Adipocyte (in vitro differentiated cells): ENCODE results near the gene SOD2.

Experiments used
- DNase-seq: peaks from one replicate; pipeline ENCODE4 v3.0.0-alpha.2; 2015; ENCODE audit warnings: low read depth
- H3K27me3 ChIP-seq: replicated peaks from 2 replicates; pipeline ENCODE4 v1.7.0; 2013; ENCODE audit warnings: mild to moderate bottlenecking, low read length, moderate library complexity; ENCODE audit not compliant: control insufficient read depth, insufficient read depth
- H3K36me3 ChIP-seq: 2 replicates; pipeline ENCODE4 v1.7.0; 2013; ENCODE audit warnings: low read length, mild to moderate bottlenecking, moderate library complexity; ENCODE audit not compliant: control insufficient read depth, insufficient read depth, severe bottlenecking
- H3K4me1 ChIP-seq: 2 replicates; pipeline ENCODE4 v1.7.0; 2013; ENCODE audit warnings: mild to moderate bottlenecking, low read length, moderate library complexity; ENCODE audit not compliant: control insufficient read depth, insufficient read depth
- H3K4me3 ChIP-seq: 2 replicates; pipeline ENCODE4 v1.7.0; 2013; ENCODE audit warnings: mild to moderate bottlenecking, low read length, moderate library complexity
- H3K9ac ChIP-seq: 2 replicates; pipeline ENCODE4 v1.7.0; 2013; ENCODE audit warnings: mild to moderate bottlenecking, low read length, moderate library complexity
- H3K9me3 ChIP-seq: 2 replicates; pipeline ENCODE4 v1.7.0; 2013; ENCODE audit warnings: mild to moderate bottlenecking, low read length, moderate library complexity; ENCODE audit not compliant: control insufficient read depth

The SOD2 gene

GRCh38 chr6:159655409-159655988 lies 37.5 kb downstream of the SOD2 start:
- Histone ChIP-seq H3K9me3 (no peaks in the 10 kb centered on the region), H3K4me3 (no peak overlapping the region), H3K4me1 (peaks cover 9% of the 10 kb centered on the region), H3K27me3 (no peaks in the 10 kb centered on the region), H3K36me3 (peaks cover 7% of the 10 kb centered on the region), H3K9ac (no peak overlapping the region)
- no peak for DNase-seq

DNA sequence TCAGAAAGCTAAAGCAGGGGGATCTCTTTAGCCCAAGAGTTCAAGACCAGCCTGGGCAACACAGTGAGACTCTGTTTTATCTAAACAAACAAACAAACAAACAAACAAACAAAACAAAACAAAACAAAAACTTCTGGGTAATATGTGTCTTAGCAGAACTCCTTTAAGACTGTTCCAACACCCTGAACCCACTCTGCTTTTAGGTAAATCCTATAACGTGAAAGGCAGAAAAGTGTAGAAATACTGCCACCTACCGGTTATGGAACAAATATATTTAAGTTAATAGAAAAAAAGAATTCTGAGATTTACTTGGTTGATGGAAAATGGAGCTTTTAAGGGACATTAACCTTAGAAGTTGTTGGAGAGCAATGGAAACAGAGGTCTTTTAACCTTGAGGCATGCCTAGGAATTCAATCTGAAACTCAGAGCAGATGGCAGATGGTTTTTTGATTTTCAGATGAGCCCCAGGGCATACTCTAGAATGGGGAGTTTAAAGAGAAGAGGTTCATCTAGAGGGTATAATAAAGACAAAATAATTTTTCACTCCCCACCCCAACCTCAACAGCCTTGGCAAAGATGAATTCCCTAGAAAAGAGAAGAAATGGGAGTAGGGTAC lies 38.5 kb downstream of the SOD2 start:
- no peak overlapping the region for H3K9ac ChIP-seq
- H3K27me3 ChIP-seq = no peaks in the 10 kb centered on the region
- peaks cover 9% of the 10 kb centered on the region for H3K4me1 ChIP-seq
- peaks cover 11% of the 10 kb centered on the region for H3K36me3 ChIP-seq
- H3K4me3 ChIP-seq = no peak overlapping the region
- H3K9me3 ChIP-seq = no peaks in the 10 kb centered on the region
- DNase-seq = peak; percentile 91

- H3K4me3 ChIP-seq = no peak overlapping the region
- H3K4me1 ChIP-seq = peaks cover 19% of the 10 kb centered on the region
- DNase-seq = no peak
- no peaks in the 10 kb centered on the region for H3K9me3 ChIP-seq
- peaks cover 4% of the 10 kb centered on the region for H3K36me3 ChIP-seq
- no peak overlapping the region for H3K9ac ChIP-seq
- no peaks in the 10 kb centered on the region for H3K27me3 ChIP-seq
Measured at GRCh38 chr6:159650314-159650713, 42.7 kb downstream of the SOD2 start.

- no peak for DNase-seq
- no peaks in the 10 kb centered on the region for H3K27me3 ChIP-seq
- no peak overlapping the region for H3K9ac ChIP-seq
- no peaks in the 10 kb centered on the region for H3K9me3 ChIP-seq
- peaks cover 13% of the 10 kb centered on the region for H3K4me1 ChIP-seq
- H3K4me3 ChIP-seq = no peak overlapping the region
- H3K36me3 ChIP-seq = peaks cover 4% of the 10 kb centered on the region
Measured at GRCh38 chr6:159649441-159649840, 43.6 kb downstream of the SOD2 start.

DNA sequence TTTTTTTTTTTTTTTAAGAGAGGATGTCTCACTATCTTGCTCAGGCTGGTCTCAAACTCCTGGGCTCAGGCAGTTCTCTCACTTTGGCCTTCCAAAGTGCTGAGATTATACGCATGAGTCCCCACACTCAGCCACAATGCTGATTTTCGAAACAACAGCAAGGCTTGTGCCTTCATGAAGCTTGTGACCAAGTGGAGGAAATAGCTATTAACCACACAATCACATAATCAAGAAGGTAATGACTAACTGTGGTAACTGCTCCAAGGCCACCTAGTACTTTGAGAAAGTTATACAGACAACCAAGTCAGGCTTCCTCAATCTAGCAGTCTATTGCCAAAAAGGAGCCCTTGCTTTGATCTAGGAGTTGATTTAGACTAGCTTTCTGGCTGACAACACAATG lies 46.3 kb downstream of the SOD2 start:
- Histone ChIP-seq H3K36me3 (peaks cover 13% of the 10 kb centered on the region), H3K9ac (no peak overlapping the region), H3K27me3 (no peaks in the 10 kb centered on the region), H3K9me3 (no peaks in the 10 kb centered on the region), H3K4me3 (no peak overlapping the region), H3K4me1 (peaks cover 18% of the 10 kb centered on the region)
- DNase-seq = no peak

- H3K36me3 ChIP-seq = peaks cover 13% of the 10 kb centered on the region
- no peak overlapping the region for H3K4me3 ChIP-seq
- H3K27me3 ChIP-seq = no peaks in the 10 kb centered on the region
- DNase-seq = peak; percentile 67
- no peaks in the 10 kb centered on the region for H3K9me3 ChIP-seq
- no peak overlapping the region for H3K9ac ChIP-seq
- H3K4me1 ChIP-seq = peaks cover 18% of the 10 kb centered on the region
Measured at GRCh38 chr6:159646116-159646515, 46.9 kb downstream of the SOD2 start.

GRCh38 chr6:159645640-159646039 lies 47.4 kb downstream of the SOD2 start:
- DNase-seq = peak; percentile 59
- Histone ChIP-seq H3K9ac (no peak overlapping the region), H3K4me3 (no peak overlapping the region), H3K27me3 (no peaks in the 10 kb centered on the region), H3K9me3 (no peaks in the 10 kb centered on the region), H3K36me3 (peaks cover 13% of the 10 kb centered on the region), H3K4me1 (peaks cover 18% of the 10 kb centered on the region)
